GM19025 (cell line): ENCODE results near the gene HNRNPDL.
"Not testable (repeated sequence)": the region's sequence is repeated elsewhere in the genome, so short reads cannot be mapped to it uniquely, and the experiment has no call there.

ENCODE experiments used
- ATAC-seq: cut with Tn5 transposase; IDR thresholded peaks from one replicate; pipeline ENCODE4 v1.9.1; 2021; ENCODE audit warnings: mild to moderate bottlenecking, low read depth, moderate library complexity; ENCODE audit not compliant: unreplicated experiment

The HNRNPDL gene

GRCh38 chr4:82430193-82430963 lies at the start of gene HNRNPDL, which contains the start of gene ENOPH1:
Gene HNRNPDL (minus strand): TSS chr4:82430462. CDS start chr4:82429690, 772 bp downstream.
Gene ENOPH1 (plus strand): TSS chr4:82430590. CDS start chr4:82430830, 240 bp downstream.
- ATAC-seq = peak; percentile 70

DNA sequence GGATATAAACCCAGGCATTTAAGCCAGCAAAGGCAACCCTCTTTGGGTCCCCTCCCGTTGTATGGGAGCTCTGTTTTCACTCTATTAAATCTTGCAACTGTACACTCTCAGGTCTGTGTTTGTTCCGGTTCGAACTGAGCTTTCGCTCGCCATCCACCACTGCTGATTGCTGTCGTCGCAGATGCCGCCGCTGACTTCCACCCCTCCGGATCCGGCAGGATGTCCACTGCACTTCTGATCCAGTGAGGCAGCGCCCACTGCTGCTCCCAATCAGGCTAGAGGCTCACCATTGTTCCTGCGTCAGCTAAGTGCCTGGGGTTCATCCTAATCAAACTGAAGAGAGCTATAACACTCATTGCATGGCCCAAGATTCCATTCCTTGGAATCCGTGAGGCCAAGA lies 49.3 kb upstream of the HNRNPDL start:
- ATAC-seq = no peak

DNA sequence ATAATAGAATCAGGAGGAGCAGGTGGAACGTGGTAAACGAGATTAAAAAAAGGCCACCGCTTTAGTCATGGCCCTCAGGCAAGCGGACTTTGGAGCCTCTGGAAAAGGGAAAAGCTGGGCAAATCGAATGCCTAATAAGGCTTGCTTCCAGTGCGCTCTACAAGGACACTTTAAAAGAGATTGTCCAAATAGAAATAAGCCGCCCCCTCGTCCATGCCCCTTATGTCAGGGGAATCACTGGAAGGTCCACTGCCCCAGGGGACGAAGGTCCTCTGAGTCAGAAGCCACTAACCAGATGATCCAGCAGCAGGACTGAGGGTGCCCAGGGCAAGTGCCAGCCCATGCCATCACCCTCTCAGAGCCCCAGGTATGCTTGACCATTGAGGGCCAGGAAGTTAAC lies 47.2 kb upstream of the HNRNPDL start:
- ATAC-seq = not testable (repeated sequence)

- not testable (repeated sequence) for ATAC-seq
Measured at GRCh38 chr4:82475931-82476330, 45.7 kb upstream of the HNRNPDL start.

GRCh38 chr4:82473621-82474164 lies 43.4 kb upstream of the HNRNPDL start:
- no peak for ATAC-seq

DNA sequence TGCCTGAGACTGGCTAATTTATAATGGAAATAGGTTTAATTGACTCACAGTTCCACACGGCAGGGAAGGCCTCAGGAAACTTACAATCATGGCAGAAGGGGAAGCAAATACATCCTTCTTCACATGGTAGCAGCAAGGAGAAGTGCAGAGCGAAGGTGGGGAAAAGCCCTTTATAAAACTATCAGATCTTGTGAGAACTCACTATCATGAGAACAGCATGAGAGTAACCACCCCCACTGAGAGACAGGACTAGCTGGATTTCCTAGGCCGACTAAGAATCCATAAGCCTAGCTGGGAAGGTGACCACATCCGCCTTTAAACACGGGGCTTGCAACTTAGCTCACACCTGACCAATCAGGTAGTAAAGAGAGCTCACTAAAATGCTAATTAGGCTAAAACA lies 42.8 kb upstream of the HNRNPDL start:
- ATAC-seq = not testable (repeated sequence)

DNA sequence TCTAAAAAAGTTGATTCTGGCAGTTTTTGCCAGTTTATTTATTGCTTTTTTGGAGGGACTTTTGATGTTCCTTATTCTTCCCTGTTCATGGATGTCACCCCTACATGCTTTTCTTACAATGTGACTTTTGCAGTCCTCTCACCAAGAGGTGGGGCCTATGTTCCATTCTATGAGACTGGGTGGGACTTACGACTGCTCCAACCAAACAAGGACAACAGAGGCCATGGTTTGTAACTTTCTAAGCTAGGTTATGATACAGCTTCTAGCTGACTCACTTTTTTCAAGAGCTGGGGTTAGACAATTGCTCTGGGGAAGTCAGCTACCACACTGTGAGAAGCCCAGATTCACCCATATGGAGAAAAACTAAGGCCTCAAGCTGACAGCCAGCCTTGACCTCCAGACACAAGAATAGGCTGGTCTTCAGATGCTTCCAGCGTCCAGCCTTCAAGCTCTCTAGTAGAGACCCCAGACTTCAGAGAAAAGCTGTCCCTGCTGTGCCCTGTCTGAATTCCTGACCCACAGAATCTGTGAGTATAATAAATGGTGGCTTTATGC lies 39.6 kb upstream of the HNRNPDL start:
- ATAC-seq = no peak

DNA sequence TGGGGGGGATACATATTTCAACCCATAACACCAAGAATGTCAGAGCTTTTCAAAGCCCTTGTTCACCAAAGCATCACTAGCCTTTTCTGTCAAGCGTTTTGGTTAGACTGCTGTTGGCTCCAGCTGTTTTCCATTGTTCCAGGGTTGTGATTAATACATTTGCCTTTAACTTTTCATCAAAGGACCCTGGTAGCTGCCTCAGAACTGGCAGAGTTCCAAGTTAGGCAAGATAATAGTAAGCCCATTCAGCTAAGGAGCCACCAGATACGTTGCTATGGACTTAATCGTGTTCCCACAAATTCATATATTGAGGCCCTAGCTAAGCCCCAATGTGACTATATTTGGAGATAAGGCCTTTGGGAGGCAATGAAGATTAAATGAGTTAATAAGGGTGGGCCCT lies 37.2 kb upstream of the HNRNPDL start:
- no peak for ATAC-seq

DNA sequence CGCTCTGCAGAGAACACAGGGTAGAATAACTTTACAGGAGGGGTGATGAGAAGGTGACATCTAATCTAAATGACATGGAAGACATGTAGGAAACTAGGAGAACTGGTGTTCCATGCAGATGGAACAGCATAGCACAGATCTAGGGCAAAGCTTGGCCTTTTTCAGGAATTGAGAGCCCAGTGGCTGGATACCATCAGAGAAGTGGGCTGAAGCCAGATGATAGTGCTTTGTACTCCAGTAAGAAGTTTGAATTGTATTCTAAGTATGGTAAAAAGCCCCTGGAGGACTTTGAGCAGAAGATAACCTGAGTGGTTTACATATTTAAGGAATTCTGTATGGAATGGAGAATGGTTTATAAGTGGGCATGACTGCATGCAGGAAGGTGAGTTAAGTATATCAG lies 33.0 kb upstream of the HNRNPDL start:
- ATAC-seq = no peak

- ATAC-seq = peak; percentile 65
Measured at GRCh38 chr4:82462415-82462831, 32.2 kb upstream of the HNRNPDL start.

GRCh38 chr4:82461710-82462109 lies 31.4 kb upstream of the HNRNPDL start:
- ATAC-seq = no peak

- ATAC-seq = no peak
Measured at GRCh38 chr4:82458729-82459128, 28.5 kb upstream of the HNRNPDL start.

DNA sequence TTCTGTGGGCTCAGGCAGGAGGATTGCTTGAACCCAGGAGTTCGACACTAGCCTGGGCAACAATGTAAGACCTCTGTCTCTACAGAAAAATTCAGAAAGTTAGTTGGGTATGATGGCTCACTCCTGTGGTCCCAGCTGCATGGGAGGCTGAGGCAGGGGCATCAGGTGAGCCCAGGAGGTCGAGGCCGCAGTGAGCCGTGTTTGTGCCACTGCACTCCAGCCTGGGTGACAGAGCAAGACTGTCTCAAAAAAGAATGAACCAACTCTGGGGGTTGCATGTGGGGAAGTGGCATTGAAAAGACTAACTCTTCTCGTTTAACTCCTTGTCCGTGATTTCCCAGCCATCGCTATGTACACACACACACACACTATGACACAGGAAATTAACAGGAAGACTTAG lies 27.0 kb upstream of the HNRNPDL start:
- no peak for ATAC-seq

DNA sequence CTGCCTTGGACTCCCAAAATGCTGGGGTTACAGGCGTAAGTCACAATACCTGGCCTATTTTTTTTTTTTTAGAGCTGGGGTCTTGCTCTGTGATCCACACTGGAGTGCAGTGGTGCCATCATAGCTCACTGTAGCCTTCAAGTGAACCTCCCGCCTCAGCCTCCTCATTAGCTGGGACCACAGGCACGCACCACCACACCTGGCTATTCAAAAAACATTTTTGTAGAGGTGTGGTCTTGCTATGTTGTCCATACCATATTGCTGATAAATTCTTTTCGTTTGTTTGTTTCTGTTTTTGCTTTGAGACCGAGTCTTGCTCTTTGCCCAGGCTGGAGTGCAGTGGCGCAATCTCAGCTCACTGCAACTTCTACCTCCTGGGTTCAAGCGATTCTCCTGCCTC lies 21.8 kb upstream of the HNRNPDL start:
- no peak for ATAC-seq

DNA sequence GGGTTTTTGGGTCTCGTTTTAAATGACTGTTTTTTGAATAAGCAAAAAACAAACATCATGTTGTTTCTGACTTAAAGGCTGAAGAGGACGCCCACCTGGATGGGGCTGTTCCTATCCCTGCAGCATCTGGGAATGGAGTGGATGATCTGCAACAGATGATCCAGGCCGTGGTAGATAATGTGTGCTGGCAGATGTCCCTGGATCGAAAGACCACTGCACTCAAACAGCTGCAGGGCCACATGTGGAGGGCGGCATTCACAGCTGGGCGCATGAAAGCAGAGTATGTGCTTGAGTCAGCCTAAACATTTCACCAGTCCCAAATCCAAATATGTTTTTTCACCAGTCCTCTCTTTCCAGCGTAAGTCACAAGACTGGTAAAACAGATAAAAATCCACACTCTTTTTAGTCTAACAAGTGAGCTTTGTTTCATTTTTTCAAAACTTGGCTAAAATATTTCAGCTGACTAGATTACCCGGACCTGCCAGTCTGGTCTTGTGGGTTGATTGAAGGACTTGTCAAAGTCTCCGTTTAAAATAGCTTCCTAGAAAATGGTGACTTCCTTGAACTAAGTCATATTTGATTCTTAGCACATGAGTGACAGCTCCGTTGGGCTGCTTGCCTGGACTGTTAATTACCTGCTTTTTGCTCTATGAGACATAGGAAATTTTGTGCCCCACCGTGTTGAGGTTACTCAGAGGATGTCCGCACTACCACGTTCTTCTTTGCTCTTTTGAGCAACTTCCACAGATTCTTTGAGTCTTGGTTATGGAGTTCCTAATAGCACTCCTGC lies 20.9 kb upstream of the HNRNPDL start:
- no peak for ATAC-seq

- ATAC-seq = no peak
Measured at GRCh38 chr4:82447886-82448285, 17.6 kb upstream of the HNRNPDL start.

DNA sequence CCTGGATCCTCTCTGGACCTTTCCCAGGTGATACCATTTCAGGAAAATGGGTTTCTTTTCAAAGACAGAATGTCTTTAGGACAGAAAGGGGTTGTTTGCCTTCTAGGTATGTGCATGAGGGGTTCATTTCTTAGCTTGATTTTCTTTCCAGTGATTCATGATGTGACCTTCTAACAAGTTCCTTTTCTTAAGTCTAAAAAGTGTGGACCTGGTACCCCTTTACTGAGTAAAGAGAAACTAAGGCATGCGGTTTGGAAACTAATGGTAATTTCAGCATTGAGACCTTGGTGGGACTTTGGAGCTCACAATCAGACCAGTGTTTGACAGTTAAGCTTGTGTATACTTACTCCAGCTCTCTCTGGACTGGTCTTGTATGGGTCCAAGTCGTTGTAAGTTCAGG lies 8.8 kb upstream of the HNRNPDL start:
- no peak for ATAC-seq

DNA sequence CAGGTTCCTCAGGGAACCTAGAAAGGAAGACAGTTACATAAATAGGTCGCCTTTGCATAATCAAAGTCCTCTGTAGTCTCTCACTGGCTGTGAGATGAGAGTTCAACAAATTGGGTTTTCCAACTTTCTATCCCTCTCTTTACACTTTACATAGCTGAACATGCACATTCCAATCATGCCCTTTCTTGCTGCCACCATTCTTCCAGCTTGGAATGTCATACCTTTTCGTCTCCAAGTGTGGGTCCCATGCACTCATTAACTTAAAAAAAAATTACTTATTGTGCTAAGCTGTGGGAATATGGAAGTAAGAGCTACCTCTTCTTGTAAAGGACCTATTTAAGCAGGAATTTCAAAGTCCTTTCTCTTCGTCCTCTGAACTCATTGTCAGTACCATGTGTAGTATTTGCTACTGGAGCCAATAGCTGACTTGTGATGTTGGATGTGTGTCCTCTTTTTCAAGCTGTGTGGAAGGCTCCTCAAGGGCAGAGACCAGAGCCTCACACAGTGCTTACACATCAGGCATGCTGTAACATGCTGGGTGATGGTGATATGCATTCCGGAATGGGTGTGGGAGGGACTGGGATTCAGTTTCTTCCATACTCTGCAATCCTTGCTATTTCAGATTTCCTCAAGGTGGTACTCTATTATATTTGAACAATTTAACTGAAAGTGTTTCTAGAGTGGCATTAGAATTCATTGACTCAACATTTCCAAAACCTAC lies 7.2 kb upstream of the HNRNPDL start:
- ATAC-seq = no peak

- no peak for ATAC-seq
Measured at GRCh38 chr4:82436780-82437179, 6.5 kb upstream of the HNRNPDL start.

DNA sequence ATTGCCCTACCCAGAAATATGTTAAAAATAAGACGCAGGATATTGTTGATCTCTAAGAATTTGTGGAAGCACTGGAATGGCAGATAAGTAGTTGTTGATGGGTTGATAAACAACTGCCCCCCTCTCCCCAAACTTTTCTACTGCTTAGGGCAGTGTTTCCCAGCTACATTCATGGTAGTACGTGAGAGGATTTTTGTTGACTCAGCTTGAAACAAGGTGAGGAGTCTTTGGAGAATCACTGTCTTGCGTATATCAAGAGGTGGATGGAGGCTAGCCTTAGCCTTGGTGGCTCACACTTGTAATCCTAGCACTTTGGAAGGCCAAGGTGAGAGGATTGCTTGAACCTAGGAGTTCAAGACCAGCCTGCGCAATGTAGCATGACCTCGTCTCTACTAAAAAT lies 5.9 kb upstream of the HNRNPDL start:
- no peak for ATAC-seq
